Epithelial cell of proximal tubule (primary cell): ENCODE data around the gene TBC1D2. TPM values are rescaled to one million over a fixed set of nuclear protein-coding genes. Genes with fewer than 3 reads are reported as not detected.

Experiments
- DNase-seq: peaks from one replicate; pipeline ENCODE4 v3.0.0-alpha.2; 2011; ENCODE audit warnings: low read depth
- H3K4me3 ChIP-seq: 2 replicates; pipeline ENCODE4 v1.5.1; 2011; ENCODE audit warnings: low read depth, mild to moderate bottlenecking, low read length
- CTCF ChIP-seq: conservative IDR thresholded peaks from 2 replicates; pipeline ENCODE4 v1.5.1; 2012; ENCODE audit warnings: low read depth, mild to moderate bottlenecking, low read length
- total RNA-seq: library from RNA; depleted of rRNA; stranded (reverse); fragments of >200 nt; gene quantifications from 2 replicates; pipeline ENCODE4 v1.2.3, GENCODE V29; 2015

TBC1D2 gene
- total RNA-seq, 1 donor from 2014 or later: 17.2 TPM

- H3K4me3 ChIP-seq: no peak overlapping the region
- DNase-seq: no peak
- TF ChIP-seq CTCF: no peak
These were observed 36.7 kb downstream of the TBC1D2 start for GRCh38 chr9:98218562-98219363.

- no peak for DNase-seq
- no peak overlapping the region for H3K4me3 ChIP-seq
- no peak for TF ChIP-seq CTCF
These were observed 38.2 kb downstream of the TBC1D2 start for GRCh38 chr9:98217255-98217654.

GRCh38 chr9:98216391-98216790, 39.1 kb downstream of the TBC1D2 start:
- H3K4me3 ChIP-seq: no peak overlapping the region
- no peak for DNase-seq
- no peak for TF ChIP-seq CTCF

GRCh38 chr9:98215821-98216220, 39.6 kb downstream of the TBC1D2 start:
- peak; percentile 53 for TF ChIP-seq CTCF
- no peak overlapping the region for H3K4me3 ChIP-seq
- no peak for DNase-seq

- no peak overlapping the region for H3K4me3 ChIP-seq
- TF ChIP-seq CTCF: no peak
- DNase-seq: no peak
These were observed 40.2 kb downstream of the TBC1D2 start for GRCh38 chr9:98215271-98215670.

- H3K4me3 ChIP-seq: no peak overlapping the region
- no peak for DNase-seq
- TF ChIP-seq CTCF: no peak
These were observed 40.6 kb downstream of the TBC1D2 start for GRCh38 chr9:98214811-98215210.

- DNase-seq: no peak
- no peak overlapping the region for H3K4me3 ChIP-seq
- no peak for TF ChIP-seq CTCF
These were observed 44.2 kb downstream of the TBC1D2 start for GRCh38 chr9:98211260-98211659.
